HepG2 (cell line): Measurements from ENCODE around the gene NAT14. TPM values are rescaled to one million over a fixed set of nuclear protein-coding genes. Genes with fewer than 3 reads are reported as not detected.

Experiments used
- CEBPB ChIP-seq: IDR thresholded peaks from 2 replicates; pipeline ENCODE4 v1.6.1; 2011; ENCODE audit warnings: low read depth, low read length, improper control_type of control experiment, borderline replicate concordance
- CHD4 ChIP-seq: fragments of 200-600 bp; sonication (generic); IDR thresholded peaks from 2 replicates; pipeline ENCODE4 v1.7.0; 2017; ENCODE audit warnings: mild to moderate bottlenecking, low read length, borderline replicate concordance
- EP300 ChIP-seq, 3 experiments: sonication (generic) in 1 of 3; formaldehyde crosslinking in 1 of 3; IDR thresholded peaks; 2 replicates each; pipeline versions ENCODE4 v1.5.1 to v1.6.1; 2011 to 2020; ENCODE audit warnings: low read depth in 2 of 3, low read length in 2 of 3, borderline replicate concordance in 1 of 3, improper control_type of control experiment in 1 of 3, mild to moderate bottlenecking in 1 of 3, missing genetic modification reagents in 1 of 3, moderate library complexity in 1 of 3
- FOXA3 ChIP-seq: IDR thresholded peaks from 2 replicates; pipeline ENCODE4 v1.6.1; 2016; ENCODE audit warnings: missing genetic modification reagents, missing compliant biosample characterization
- HNRNPL ChIP-seq: fragments of 200-400 bp; formaldehyde crosslinking; IDR thresholded peaks from 2 replicates; pipeline ENCODE4 v1.6.1; 2017; ENCODE audit warnings: mild to moderate bottlenecking, low read depth, low read length
- HNRNPUL1 ChIP-seq: fragments of 200-400 bp; formaldehyde crosslinking; IDR thresholded peaks from 2 replicates; pipeline ENCODE4 v1.6.1; 2017; ENCODE audit warnings: low read depth, mild to moderate bottlenecking, low read length, moderate library complexity
- ISL2 ChIP-seq: sonication (generic); formaldehyde crosslinking; IDR thresholded peaks from 2 replicates; pipeline ENCODE4 v1.5.0; 2020; ENCODE audit warnings: missing genetic modification reagents
- LCORL ChIP-seq, 2 experiments: fragments of 450-650 bp in 1 of 2; sonication (generic) in 1 of 2; formaldehyde crosslinking in 1 of 2; IDR thresholded peaks; 2 replicates each; pipeline versions ENCODE4 v1.5.0 to v1.6.1; 2017 to 2020; ENCODE audit warnings: antibody characterized with exemption in 1 of 2, missing genetic modification reagents in 1 of 2
- PAF1 ChIP-seq: IDR thresholded peaks from 2 replicates; pipeline ENCODE4 v1.6.1; 2016; ENCODE audit warnings: missing genetic modification reagents, missing compliant biosample characterization
- PRPF4 ChIP-seq: fragments of 200-400 bp; formaldehyde crosslinking; IDR thresholded peaks from 2 replicates; pipeline ENCODE4 v1.6.1; 2016; ENCODE audit warnings: low read length, low read depth; ENCODE audit not compliant: poor library complexity, severe bottlenecking
- SMARCE1 ChIP-seq: fragments of 450-650 bp; IDR thresholded peaks from 2 replicates; pipeline ENCODE4 v1.6.1; 2017; ENCODE audit warnings: borderline replicate concordance
- SRSF4 ChIP-seq: fragments of 200-400 bp; formaldehyde crosslinking; IDR thresholded peaks from one replicate; pipeline ENCODE4 v1.6.1; 2018; ENCODE audit warnings: mild to moderate bottlenecking, low read depth, low read length, moderate library complexity; ENCODE audit not compliant: poor library complexity, severe bottlenecking
- TBL1XR1 ChIP-seq: fragments of 150-350 bp; IDR thresholded peaks from 2 replicates; pipeline ENCODE4 v1.6.1; 2014; ENCODE audit warnings: borderline replicate concordance, low read length; ENCODE audit not compliant: partially characterized antibody
- TBX2 ChIP-seq: sonication (generic); formaldehyde crosslinking; IDR thresholded peaks from 2 replicates; pipeline ENCODE4 v1.5.0; 2020; ENCODE audit warnings: missing genetic modification reagents, mild to moderate bottlenecking, borderline replicate concordance
- WIZ ChIP-seq: sonication (generic); formaldehyde crosslinking; IDR thresholded peaks from 2 replicates; pipeline ENCODE4 v1.5.1; 2020; ENCODE audit warnings: mild to moderate bottlenecking, missing genetic modification reagents
- ZMYM4 ChIP-seq: sonication (generic); formaldehyde crosslinking; IDR thresholded peaks from 2 replicates; pipeline ENCODE4 v1.8.1; 2023; ENCODE audit warnings: mild to moderate bottlenecking, missing genetic modification reagents
- ZNF251 ChIP-seq: sonication (generic); formaldehyde crosslinking; IDR thresholded peaks from 2 replicates; pipeline ENCODE4 v1.9.0; 2021; ENCODE audit warnings: mild to moderate bottlenecking, missing genetic modification reagents
- ZNF3 ChIP-seq: IDR thresholded peaks from 2 replicates; pipeline ENCODE4 v1.7.0; 2017; ENCODE audit warnings: inconsistent platforms
- ZNF709 ChIP-seq: sonication (generic); formaldehyde crosslinking; IDR thresholded peaks from 2 replicates; pipeline ENCODE4 v1.5.0; 2020; ENCODE audit warnings: mild to moderate bottlenecking, missing genetic modification reagents
- ZNF724P ChIP-seq: sonication (generic); formaldehyde crosslinking; IDR thresholded peaks from 2 replicates; pipeline ENCODE4 v1.8.0; 2022; ENCODE audit warnings: missing genetic modification reagents, borderline replicate concordance
- ZSCAN22 ChIP-seq: sonication (generic); formaldehyde crosslinking; IDR thresholded peaks from 2 replicates; pipeline ENCODE4 v1.4.0; 2020; ENCODE audit warnings: mild to moderate bottlenecking, missing genetic modification reagents
- polyA plus RNA-seq, 8 experiments: library from polyadenylated mRNA; depleted of rRNA in 3 of 8; stranded (reverse) in 7 of 8; unstranded in 1 of 8; fragments of >200 nt; fragmentation: Illumina TruSeq in 4 of 8; extraction: Trizol in 4 of 8; gene quantifications; 2 replicates each; pipeline versions ENCODE4 v1.2.1 to v1.2.3, GENCODE V29; 2011 to 2016; ENCODE audit warnings: low read depth in 4 of 8, missing spikeins in 1 of 8, mixed read lengths in 1 of 8; ENCODE audit not compliant: insufficient read depth in 1 of 8
- total RNA-seq, 5 experiments: library from RNA; depleted of rRNA; stranded (reverse); fragments of >200 nt; fragmentation: Illumina TruSeq; extraction: Trizol; gene quantifications; 2 replicates each; pipeline ENCODE4 v1.2.3, GENCODE V29; 2016; ENCODE audit warnings: low read depth in 1 of 5
- TF ChIP-seq, protein P1 (sequence below): sonication (generic); formaldehyde crosslinking; IDR thresholded peaks from 2 replicates; pipeline ENCODE4 v1.4.0; 2020; ENCODE audit warnings: missing genetic modification reagents
- TF ChIP-seq, protein P2 (sequence below): IDR thresholded peaks from 2 replicates; pipeline ENCODE4 v1.6.1; 2016; ENCODE audit warnings: low read depth, control low read depth
- TF ChIP-seq, protein P3 (sequence below): sonication (generic); formaldehyde crosslinking; IDR thresholded peaks from 2 replicates; pipeline ENCODE4 v1.4.0; 2020; ENCODE audit warnings: missing genetic modification reagents
- TF ChIP-seq, protein P4 (sequence below): sonication (generic); formaldehyde crosslinking; IDR thresholded peaks from 2 replicates; pipeline ENCODE4 v1.4.0; 2020; ENCODE audit warnings: missing genetic modification reagents

The NAT14 gene
- total and polyA plus RNA-seq, 2 of the 13 experiments (the other 11 are each of a cell fraction or from before 2014, with no cell fraction given), result 20.7 to 22.3 TPM

DNA sequence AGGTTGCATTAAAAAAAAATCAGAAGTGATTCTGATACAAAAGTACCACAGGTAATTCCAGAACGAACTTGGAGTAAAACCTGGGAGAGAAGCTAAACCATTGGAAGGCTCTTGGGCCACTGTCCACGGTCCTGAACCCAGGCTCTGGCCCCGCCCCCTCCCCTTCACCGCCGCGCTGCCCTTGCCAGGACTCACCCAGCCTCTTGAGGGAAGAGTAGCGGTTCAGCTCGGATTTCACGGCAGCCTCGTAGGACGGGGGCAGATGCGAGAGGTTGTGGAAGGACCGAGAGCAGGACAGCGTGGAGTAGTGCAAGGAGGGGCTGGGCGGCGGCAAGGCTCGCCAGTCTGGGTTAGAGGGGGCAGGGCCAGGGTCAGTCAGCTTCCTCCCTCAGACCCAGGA, 47.6 kb upstream of the NAT14 start (continued):
- TF ChIP-seq CHD4 (no peak), TBX2 (CRISPR knock-in tag) (peak; percentile 43; the same call in 1 of the 2 replicates), FOXA3 (CRISPR knock-in tag) (0 out of 2 replicates have a peak, but pooled peaks have one; percentile 14), HNRNPUL1 (no peak), PRPF4 (no peak), TBL1XR1 (no peak), HNRNPL (no peak), ZNF251 (CRISPR knock-in tag) (no peak), ZNF724P (CRISPR knock-in tag) (no peak), ZMYM4 (0 out of 2 replicates have a peak, but pooled peaks have one; percentile 21), WIZ (CRISPR knock-in tag) (peak; percentile 96; the same call in 1 of the 2 replicates), ZNF709 (peak; percentile 59; the same call in 1 of the 2 replicates), ZSCAN22 (0 out of 2 replicates have a peak, but pooled peaks have one; percentile 32), CEBPB (no peak), ZNF3 (CRISPR knock-in tag) (no peak), PAF1 (CRISPR knock-in tag) (no peak), SRSF4 (no peak), SMARCE1 (no peak), ISL2 (CRISPR knock-in tag) (peak; percentile 48; the same call in 1 of the 2 replicates), EP300 (IDR thresholded peaks at IDR 0.05; ENCODE audit: low read depth in 2 of 2, low read length in 2 of 2) (no peak), EP300 (CRISPR knock-in tag; IDR thresholded peaks at IDR 0.05; ENCODE audit: borderline replicate concordance) (no peak), LCORL (IDR thresholded peaks at IDR 0.05) (no peak), LCORL (CRISPR knock-in tag; IDR thresholded peaks at IDR 0.05) (no peak)
- TF ChIP-seq, protein P1, sequence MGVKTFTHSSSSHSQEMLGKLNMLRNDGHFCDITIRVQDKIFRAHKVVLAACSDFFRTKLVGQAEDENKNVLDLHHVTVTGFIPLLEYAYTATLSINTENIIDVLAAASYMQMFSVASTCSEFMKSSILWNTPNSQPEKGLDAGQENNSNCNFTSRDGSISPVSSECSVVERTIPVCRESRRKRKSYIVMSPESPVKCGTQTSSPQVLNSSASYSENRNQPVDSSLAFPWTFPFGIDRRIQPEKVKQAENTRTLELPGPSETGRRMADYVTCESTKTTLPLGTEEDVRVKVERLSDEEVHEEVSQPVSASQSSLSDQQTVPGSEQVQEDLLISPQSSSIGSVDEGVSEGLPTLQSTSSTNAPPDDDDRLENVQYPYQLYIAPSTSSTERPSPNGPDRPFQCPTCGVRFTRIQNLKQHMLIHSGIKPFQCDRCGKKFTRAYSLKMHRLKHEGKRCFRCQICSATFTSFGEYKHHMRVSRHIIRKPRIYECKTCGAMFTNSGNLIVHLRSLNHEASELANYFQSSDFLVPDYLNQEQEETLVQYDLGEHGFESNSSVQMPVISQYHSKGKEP, result peak; percentile 92
- TF ChIP-seq, protein P2, sequence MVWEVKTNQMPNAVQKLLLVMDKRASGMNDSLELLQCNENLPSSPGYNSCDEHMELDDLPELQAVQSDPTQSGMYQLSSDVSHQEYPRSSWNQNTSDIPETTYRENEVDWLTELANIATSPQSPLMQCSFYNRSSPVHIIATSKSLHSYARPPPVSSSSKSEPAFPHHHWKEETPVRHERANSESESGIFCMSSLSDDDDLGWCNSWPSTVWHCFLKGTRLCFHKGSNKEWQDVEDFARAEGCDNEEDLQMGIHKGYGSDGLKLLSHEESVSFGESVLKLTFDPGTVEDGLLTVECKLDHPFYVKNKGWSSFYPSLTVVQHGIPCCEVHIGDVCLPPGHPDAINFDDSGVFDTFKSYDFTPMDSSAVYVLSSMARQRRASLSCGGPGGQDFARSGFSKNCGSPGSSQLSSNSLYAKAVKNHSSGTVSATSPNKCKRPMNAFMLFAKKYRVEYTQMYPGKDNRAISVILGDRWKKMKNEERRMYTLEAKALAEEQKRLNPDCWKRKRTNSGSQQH (CRISPR knock-in tag), result peak; percentile 83; the same call in 1 of the 2 replicates
- TF ChIP-seq, protein P3, sequence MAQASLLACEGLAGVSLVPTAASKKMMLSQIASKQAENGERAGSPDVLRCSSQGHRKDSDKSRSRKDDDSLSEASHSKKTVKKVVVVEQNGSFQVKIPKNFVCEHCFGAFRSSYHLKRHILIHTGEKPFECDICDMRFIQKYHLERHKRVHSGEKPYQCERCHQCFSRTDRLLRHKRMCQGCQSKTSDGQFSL, result no peak
- TF ChIP-seq, protein P4, sequence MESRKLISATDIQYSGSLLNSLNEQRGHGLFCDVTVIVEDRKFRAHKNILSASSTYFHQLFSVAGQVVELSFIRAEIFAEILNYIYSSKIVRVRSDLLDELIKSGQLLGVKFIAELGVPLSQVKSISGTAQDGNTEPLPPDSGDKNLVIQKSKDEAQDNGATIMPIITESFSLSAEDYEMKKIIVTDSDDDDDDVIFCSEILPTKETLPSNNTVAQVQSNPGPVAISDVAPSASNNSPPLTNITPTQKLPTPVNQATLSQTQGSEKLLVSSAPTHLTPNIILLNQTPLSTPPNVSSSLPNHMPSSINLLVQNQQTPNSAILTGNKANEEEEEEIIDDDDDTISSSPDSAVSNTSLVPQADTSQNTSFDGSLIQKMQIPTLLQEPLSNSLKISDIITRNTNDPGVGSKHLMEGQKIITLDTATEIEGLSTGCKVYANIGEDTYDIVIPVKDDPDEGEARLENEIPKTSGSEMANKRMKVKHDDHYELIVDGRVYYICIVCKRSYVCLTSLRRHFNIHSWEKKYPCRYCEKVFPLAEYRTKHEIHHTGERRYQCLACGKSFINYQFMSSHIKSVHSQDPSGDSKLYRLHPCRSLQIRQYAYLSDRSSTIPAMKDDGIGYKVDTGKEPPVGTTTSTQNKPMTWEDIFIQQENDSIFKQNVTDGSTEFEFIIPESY (CRISPR knock-in tag), result no peak
